Amygdala (tissue), 56 donors: ENCODE results near the gene SCGB3A1.

Experiments
- DNase-seq, 56 donors: peaks; one replicate each; lab custom pipeline; 2025; lab: John Stamatoyannopoulos, UW

Gene SCGB3A1, protein sequence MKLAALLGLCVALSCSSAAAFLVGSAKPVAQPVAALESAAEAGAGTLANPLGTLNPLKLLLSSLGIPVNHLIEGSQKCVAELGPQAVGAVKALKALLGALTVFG

DNA sequence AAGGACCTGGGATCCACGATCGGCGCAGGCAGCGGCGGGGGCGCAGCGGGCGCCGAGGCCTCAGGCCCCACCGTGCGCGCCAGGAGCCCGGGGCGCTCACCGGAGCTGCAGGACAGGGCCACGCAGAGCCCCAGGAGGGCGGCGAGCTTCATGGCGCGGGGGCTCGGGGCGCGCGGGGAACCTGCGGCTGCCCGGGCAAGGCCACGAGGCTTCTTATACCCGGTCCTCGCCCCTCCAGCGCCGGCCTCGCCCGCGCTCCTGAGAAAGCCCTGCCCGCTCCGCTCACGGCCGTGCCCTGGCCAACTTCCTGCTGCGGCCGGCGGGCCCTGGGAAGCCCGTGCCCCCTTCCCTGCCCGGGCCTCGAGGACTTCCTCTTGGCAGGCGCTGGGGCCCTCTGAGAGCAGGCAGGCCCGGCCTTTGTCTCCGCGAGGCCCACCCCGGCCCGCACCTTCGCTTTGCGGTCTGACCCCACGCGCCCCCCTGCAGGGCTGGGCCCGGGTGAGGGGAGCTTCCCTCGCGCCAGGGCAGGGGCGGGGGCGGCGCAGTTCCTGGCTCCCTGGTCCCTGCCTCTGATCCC lies at the start of gene SCGB3A1:
SCGB3A1 (minus strand) TSS at position 189 of the 577 bp plus-strand sequence; CDS start at position 152, 37 bp downstream.
- no peak for DNase-seq

DNA sequence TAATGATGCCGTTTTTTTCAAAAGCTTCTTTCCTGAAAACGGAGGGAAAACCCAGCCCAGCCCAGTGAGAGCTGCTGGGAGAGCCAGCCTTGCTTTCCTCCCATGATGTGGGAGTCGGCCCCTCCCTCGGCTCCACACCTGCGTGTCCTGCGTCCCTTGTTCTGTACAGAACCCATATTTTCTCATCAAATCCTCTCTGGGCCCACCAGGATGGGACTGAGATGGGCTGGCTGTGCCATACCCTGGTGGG lies 49.2 kb upstream of the SCGB3A1 start:
- DNase-seq = no peak

DNA sequence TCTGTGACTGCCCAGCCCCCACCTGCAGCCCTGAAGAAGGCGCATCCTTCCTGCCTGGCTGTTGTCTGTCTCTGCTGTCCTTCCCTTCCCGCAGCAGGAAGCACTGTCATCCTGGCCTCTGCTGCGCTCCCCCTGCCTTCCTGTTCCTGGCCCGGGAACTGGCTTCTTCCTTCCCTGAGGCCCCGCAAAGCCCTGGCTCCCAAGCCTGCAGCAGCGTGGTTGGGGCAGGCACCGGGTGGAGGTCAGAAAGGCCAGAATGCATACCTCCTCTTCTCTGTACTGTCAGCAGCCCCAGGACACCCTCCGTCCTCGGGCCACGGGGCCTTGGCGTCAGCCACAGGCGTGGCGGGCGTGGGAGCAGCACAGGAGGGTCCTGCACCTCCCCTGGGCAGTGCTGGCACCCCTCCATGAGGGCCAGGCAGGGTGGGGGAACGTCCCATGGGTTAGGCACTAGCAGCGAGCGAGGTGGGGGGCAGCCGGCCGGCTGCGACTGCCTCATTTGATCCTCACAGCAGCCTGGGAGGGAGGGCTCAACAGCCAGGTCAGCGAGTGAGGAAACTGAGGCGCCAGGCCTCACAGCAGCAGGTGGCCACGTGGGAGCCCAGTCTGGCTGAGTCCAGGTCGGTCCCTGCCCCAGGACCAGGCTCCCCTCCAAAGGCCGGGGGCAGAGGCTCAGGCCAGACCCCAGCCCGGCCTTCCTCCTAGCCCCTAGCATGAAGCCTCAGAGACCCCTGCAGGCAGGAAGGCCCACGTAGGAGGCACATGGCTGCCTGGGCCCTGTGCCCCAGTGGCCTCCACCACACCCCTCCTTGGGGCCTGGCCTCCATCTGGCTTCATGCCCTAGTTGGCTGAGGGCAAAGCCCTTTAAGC lies 48.7 kb upstream of the SCGB3A1 start:
- no peak for DNase-seq

DNA sequence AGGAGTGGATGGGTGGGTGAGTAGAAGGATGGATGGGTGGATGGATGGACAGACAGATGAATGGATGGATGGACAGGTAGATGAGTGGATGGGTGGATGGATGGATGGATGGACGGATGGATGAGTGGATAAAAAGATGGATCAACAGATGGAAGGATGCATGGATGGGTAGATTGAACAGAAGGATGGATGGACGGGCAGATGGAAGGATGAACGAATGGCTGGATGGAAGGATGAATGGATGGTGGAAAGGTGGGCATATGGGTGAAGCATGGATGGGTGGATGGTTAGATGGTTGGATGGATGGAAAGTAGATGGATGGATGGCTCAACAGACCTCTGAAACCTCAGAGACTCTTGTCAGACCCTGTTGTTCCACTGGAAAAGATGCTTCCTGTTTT lies 48.0 kb upstream of the SCGB3A1 start:
- DNase-seq = no peak

DNA sequence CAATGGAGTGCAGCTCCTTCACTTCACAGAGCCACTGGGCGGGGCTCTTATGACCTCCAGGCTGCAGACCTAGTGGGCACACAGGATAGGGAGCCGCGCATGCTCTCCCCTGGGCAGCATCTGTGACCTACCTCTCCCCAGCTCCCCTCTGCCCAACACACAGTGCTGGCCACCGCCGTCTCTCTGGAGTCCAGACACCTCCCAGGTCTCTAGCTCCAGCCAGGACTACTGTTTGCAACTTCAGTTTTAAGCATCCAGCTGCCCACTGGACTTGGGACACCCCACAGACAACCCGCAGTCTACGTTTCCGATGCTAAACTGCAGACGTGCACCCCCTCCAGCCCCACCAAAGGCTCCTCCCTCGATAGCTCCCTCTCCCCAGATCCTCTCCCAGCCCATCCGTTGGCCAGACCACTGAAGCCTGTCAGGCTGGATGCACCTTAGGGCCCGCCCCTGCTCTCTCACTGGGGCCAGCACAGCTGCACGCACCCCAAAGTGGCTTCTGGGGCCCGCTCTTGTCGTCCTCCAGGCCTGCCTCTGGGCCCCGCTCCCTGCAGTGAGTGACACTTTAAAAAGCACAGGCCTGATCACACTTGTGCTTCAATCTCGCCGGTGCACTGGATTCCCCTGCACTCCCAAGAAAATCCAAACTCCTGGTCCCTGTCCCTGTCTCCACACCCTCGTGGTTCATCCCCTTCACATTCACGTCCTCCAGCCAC lies 46.8 kb upstream of the SCGB3A1 start:
- no peak for DNase-seq

DNA sequence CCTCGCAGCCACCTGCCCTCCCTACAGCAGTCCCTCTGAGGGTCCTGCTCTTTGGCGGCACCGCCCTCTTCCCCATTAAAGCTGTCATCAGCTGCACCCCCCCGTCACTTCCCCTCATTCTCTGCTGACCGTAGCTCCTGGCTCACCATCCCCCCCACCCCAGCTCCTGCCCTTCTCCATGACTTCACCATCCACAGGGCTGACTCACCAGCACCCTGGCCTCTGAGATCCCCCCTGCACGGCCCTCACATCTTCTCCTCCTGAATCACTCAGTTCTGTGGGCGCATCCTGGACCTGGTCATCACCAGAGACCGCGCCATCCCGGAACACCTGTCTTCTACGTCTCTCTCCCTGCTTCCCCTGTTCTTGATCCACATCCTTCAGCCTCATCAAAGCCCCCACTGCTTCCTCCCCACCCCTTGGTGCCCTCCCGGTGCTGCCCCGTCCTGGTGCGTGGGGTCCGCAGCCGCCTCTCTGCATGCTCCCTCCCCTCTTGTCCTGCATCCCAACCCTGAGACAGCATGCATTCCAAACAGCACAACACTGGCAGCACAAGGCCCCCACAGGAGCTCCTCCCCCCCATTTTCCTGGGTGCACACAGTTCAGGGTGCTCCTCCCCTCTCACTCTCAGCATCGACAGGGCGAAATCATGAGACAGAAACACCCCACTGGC lies 45.2 kb upstream of the SCGB3A1 start:
- no peak for DNase-seq

DNA sequence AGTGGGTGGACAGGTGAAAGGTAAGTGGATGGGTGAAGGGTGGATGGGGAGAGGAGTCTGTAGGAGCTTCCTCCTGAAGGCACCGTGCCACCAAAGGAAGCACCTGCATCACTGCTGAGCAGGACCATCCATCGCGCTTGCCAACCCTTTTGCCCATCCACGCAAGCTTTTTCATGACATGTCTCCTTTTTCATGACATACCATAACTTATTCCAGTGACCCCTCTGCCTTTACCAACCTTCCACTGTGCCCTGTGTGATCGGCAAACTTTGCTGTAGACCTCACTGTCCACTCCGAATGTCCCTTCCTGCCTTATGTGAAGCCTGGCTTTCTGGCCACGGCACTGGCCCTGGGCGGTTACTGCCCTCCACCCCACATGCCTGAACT lies 44.7 kb upstream of the SCGB3A1 start:
- DNase-seq = no peak

DNA sequence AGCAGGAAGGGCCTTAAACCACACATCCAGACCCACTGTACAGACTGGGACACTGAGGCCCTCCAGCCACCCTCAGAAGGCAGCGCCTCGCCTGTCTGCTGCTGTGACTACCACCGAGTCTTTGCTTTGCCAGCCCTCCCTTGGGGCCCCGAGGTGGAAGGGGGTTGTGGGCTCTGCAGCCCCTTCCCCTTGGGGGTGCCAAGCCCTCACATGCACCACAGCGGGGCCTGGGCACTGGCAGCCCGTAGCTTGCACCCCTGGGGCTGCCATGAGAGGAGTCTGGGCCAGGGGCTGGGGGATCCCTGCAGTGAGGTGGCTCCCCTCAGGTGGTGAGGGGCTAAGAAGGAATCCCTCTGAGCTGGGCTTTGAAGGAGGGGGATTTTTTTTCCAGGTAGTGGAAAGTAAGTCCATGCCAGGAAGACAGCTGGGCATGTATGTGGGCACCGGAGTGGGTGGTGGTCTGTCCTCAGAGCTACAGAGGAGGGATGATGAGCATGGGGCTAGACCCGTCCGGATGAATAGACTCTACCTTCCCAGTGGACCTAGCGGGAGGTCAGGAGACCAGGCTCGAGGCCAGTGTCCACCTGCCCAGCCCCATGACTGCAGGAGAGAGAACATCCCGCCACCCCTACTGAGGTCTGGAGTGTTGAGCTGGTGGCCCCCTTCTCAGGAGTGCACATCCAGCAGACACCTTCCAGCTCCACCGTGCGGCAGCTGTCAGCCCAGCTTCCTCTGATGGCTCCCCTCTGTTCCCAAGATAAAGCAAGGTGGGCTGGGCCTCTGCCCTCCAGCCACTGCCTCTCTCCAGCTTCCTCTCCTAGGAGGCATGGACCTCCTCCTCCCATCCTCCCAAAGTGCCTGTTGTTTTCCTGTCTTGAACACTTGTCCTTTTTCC lies 42.2 kb upstream of the SCGB3A1 start:
- no peak for DNase-seq

DNA sequence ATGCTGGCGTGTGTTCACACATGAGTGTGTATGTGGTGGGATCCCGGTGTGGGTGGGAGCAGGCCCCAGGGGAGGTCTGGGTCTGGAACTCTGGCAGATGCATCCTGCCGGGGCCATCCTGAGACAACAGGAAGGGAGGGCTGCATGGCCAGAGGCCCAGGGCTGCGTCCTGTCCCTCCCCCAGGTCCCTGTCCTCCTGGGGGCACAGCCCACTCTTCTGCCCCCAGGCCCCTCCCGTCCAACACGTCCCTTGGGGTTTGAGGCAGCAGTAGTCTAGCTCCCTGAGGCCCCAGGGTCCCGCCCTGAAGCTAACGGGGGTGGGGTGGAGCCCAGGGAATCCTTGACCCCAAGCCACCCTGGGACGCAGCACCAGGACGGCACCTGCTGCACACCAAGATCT lies 41.5 kb upstream of the SCGB3A1 start:
- DNase-seq = no peak

DNA sequence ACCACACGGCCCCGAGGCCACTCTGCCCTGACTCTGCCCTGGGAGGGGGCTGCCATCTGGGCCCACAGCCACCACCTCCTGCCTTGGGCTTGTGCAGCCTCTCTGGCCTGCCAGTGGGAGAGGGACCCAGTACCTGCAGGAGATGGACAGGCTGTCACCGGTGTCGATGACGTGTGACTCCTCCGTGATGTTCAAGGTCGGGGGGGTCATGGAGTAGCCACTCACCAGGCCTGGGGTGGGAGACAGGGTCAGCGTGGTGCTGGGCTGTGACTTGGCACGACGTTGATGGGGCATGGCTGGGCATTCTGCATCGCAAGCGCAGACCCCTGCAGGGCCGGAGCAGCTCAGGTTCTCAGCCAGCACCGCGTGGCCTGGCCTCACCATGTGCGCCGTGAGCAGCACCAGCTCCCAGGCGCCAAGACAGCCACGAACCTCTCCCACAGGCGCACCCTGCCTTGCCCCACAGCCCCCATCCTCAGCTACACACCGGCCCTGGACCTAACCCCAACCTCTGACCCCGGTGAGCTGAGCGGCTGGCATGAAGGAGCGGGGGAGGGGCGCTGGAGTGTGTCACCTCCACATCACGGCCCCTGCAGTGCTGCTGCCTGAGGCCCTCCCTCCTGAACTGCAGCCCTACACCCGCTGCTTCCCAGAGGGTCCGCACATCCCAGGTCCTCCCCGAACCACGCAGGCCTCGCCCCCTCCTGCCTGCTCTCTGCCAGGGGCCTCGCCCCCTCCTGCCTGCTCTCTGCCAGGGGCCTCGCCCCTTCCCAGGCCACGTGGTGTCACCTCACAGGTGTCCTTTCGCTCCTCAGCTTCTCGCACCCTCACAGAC lies 40.5 kb upstream of the SCGB3A1 start:
- no peak for DNase-seq

DNA sequence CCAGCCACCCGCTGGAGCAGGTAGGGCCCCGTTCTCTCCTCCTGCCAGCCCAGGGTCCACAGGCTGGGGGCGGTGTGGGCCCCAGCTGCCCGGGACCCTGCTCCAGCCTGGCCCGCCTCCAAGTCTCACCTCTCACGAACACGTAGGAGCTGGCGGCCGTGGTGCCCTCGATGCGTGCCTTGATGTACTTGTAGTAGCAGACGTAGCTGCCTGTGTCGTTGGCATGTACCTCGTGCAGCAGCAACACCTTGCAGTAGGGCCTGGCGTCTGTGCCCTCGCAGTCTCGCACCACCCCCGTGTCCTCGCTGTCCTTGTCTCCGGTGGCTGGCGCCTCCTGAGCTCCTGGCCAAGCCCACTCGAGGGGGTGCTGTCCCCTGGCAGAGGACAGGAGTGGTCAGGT lies 39.1 kb upstream of the SCGB3A1 start:
- DNase-seq = no peak

DNA sequence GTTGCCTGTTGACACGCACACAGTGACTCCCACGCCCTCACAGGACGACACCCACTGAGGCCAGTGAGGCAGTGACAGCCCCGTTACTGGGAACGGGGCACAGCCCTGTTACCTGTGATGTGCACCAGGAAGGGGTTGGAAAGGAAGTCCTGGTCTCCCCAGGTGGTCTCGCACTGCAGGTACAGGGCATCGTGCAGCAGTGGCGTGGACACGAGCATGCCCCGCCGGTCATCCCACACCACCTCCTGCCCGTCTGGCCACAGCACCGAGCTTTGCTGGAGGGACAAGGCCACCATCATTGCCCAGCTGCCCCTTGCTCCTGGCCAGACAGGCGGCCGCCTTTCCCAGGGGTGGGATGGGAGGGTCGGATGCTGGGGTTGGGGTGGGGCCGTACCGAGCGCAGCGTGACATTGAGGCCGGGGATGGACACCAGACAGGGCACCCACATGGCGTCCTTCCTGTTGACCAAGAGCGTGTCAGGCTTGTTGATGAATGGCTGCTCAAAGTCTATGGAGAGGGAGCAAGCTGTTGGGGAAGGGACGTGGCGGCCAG lies 38.6 kb upstream of the SCGB3A1 start:
- DNase-seq = no peak

DNA sequence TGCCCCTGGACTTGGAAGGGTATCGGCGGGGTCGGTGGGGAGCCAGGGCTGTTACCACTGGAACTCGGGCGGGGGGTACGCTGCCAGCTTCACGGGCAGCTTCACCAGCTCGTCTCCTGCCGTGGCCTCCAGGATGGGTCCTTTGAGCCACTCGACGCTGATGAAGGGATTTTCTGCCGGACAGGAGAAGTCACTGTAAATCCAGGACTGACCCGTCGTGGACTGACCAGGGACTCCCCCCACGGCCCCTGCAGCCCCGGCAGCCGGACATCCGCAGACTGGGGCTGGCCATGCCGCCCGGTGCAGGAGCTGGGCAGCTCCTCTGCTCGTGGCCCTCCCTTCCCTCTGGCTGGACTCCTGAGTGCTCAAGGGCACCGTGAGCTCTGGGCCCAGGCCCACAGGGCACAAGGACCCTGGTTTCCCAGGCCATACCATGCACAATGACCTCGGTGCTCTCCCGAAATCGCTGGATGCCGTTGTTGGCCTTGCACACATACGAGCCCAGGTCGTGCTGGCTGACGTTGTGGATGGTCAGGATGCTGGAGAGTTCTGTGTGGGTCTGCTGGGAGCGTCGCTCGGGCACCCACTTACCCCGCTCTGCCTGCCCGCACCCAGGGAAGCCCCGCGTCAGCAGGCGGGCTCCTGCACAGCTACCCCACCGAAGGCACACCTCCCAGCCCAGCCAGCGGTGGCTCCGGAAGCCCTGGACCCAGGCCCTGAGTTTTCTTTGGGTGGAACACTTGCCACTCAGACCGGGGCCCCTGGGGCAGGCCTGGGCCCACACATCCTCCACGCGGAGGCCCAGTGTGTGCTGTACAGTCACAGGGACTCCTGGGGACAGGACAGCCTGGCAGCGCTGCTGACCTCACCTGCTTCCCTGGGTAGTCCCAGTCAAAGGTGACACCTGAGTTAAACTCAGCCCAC lies 37.8 kb upstream of the SCGB3A1 start:
- no peak for DNase-seq

DNA sequence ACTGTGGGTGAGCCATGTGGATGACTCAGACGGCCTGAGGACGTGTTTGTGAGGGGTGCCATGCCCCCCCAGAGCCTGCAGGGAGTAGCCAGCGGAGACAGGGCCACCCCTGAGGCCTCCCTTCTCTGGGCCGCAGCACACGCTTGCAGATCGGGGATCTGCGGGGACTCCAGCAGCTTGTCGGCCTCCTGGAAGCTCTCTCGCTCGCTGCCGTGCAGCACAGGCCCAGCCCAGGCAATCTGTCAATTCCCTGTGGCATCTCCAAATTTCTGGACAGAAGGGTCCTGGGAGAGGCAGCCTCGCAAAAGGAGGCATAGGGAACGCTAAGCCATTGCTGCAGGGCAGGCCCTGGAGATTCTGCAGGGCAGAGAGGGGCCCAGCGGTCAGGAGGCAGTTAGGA lies 36.9 kb upstream of the SCGB3A1 start:
- DNase-seq = no peak

DNA sequence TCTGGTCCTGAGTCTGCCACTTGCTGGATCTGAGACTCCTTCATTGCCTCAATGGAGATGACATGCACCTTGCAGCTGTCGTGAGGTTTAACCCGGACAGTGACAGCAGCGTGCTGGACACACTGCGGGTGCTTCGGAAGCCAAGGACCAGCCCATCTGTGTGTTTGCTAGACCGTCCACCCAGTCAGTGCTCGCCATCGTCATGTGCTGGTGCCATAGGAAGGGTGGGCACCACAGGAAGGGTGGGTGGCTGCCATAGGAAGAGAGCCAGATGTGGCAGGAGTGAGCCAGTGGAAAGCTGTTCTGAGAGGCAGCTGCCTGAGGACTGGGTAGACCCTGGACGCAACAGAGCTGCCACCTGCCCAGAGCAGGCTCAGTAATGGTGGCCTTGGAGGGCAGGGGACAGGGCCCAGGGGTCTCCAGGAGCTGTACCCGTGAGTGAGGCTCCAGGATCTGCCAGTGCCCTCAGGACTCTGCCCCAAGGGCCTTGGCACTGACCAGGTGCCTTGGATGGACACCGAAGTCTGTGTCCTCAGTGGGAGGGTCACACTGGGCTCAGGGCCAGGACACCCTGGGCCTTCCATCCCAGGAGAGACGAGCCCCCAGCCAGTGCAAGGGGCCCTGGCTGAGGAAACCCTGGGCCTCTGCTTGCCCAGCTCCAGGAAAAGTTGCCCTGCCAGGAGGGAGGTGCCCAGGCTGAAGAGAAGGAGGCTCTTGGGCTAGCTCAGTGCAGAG lies 36.3 kb upstream of the SCGB3A1 start:
- no peak for DNase-seq

DNA sequence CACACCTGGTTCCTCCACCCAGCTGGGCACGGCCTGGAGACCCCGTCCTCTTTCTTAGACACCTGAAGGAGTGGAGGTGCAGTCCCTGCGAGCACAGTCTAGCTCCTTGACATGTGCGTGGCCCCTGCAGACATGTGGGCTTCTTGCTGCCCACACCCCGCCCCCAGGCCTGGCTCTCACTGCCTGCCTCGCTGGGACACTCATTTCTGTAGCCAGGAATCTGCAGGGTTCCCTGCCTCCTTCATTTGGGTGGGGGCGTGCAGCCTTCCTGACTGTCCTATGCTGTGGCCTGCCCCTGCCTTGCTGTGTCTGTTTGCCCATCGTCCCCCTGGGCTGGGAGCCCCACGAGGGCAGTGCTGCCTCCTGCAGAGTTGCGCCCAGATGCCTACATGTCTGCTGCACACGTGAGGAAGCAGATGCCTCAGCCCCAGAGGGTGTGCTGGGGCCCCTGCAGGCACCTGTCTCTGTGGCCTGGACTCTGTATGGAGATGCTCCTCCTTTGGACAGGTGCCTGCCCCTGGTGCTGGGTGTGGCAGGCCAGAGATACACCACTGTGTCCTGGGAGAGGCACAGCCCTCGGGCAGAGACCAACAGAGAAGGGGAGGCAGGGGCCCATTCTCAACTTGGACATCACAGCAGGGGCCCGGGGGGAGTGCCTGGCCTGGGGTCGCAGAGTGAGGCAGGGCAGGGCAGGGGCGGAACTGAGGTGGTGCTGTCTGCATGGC lies 35.5 kb upstream of the SCGB3A1 start:
- no peak for DNase-seq
